Hepatocyte (in vitro differentiated cells): Measurements from ENCODE around the gene PMPCA.

ENCODE experiments used
- EZH2 ChIP-seq: fragments of 200-600 bp; sonication (generic); IDR thresholded peaks from 2 replicates; pipeline ENCODE4 v1.6.1; 2016; ENCODE audit warnings: antibody characterized with exemption, mild to moderate bottlenecking, borderline replicate concordance
- EZH2phosphoT487 ChIP-seq: fragments of 200-600 bp; sonication (generic); IDR thresholded peaks from one replicate; pipeline ENCODE4 v1.6.1; 2018; ENCODE audit warnings: antibody characterized with exemption, mild to moderate bottlenecking, low read depth, moderate library complexity; ENCODE audit not compliant: unreplicated experiment, severe bottlenecking
- TF ChIP-seq, protein P1 (sequence below): fragments of 200-600 bp; sonication (generic); IDR thresholded peaks from 2 replicates; pipeline ENCODE4 v1.5.1; 2016; ENCODE audit warnings: antibody characterized with exemption, mild to moderate bottlenecking; ENCODE audit not compliant: poor library complexity

- TF ChIP-seq EZH2 (no peak), EZH2phosphoT487 (no peak)
- TF ChIP-seq, protein P1, sequence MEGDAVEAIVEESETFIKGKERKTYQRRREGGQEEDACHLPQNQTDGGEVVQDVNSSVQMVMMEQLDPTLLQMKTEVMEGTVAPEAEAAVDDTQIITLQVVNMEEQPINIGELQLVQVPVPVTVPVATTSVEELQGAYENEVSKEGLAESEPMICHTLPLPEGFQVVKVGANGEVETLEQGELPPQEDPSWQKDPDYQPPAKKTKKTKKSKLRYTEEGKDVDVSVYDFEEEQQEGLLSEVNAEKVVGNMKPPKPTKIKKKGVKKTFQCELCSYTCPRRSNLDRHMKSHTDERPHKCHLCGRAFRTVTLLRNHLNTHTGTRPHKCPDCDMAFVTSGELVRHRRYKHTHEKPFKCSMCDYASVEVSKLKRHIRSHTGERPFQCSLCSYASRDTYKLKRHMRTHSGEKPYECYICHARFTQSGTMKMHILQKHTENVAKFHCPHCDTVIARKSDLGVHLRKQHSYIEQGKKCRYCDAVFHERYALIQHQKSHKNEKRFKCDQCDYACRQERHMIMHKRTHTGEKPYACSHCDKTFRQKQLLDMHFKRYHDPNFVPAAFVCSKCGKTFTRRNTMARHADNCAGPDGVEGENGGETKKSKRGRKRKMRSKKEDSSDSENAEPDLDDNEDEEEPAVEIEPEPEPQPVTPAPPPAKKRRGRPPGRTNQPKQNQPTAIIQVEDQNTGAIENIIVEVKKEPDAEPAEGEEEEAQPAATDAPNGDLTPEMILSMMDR, result no peak
Measured at GRCh38 chr9:136451221-136451877, 40.9 kb downstream of the PMPCA start.
